Measurements from ENCODE around the gene MVB12B.

DNA sequence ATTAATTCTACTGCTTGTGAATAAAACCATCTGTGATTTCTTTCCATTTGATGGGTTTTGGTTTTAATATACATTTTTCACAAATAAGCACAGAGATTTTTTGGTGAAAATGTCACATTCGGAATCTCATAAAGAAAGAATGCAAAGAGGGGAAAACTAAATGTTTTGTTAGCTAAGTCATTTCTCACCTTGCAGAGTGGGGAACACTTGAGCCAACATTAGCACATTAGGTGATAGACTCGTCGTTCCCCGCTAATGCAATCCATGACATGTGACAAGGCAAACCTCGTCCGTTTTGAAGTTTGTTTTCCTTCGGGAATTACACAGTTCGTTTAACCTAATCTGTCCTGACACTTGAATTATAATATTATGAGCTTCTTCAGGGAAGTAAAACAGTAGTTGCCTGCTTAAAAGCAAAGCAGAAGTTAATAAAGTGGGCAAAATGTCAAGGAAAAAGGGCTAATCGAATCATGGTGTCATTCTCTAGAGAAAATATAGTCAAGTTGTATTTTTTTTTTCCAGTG, 191.3 kb downstream of the MVB12B start:
- TF ChIP-seq POLR2AphosphoS5 (IDR thresholded peaks at IDR 0.05) (no peak), EP300 (IDR thresholded peaks at IDR 0.05) (no peak)
- TF ChIP-seq, protein P1, sequence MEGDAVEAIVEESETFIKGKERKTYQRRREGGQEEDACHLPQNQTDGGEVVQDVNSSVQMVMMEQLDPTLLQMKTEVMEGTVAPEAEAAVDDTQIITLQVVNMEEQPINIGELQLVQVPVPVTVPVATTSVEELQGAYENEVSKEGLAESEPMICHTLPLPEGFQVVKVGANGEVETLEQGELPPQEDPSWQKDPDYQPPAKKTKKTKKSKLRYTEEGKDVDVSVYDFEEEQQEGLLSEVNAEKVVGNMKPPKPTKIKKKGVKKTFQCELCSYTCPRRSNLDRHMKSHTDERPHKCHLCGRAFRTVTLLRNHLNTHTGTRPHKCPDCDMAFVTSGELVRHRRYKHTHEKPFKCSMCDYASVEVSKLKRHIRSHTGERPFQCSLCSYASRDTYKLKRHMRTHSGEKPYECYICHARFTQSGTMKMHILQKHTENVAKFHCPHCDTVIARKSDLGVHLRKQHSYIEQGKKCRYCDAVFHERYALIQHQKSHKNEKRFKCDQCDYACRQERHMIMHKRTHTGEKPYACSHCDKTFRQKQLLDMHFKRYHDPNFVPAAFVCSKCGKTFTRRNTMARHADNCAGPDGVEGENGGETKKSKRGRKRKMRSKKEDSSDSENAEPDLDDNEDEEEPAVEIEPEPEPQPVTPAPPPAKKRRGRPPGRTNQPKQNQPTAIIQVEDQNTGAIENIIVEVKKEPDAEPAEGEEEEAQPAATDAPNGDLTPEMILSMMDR (IDR thresholded peaks at IDR 0.05): no peak
